GM12878 (cell line): ENCODE data around the gene REXO1. TPM values are rescaled to one million over a fixed set of nuclear protein-coding genes. Genes with fewer than 3 reads are reported as not detected.

Experiments used
- ATAC-seq: fragments of 200-7000 bp; cut with Tn5 transposase; 3 replicates; pipeline ENCODE4 v1.9.1; 2020; ENCODE audit warnings: mild to moderate bottlenecking, moderate library complexity
- BruUV-seq: library from RNA; stranded (reverse); fragments of 400-500 nt; replicated peaks from 2 replicates; lab custom pipeline; 2021; lab: Mats Ljungman, UMichigan
- CTCF ChIA-PET: fragments of 300-600 bp; sonication (Branson Sonifier 250); formaldehyde crosslinking; extraction: SDS; loops from one replicate; lab custom pipeline; 2021; ENCODE audit warnings: inconsistent platforms; lab: Yijun Ruan, JAX
- POLR2A ChIA-PET: fragments of 350-600 bp; formaldehyde crosslinking; extraction: SDS; loops from one replicate; lab custom pipeline; 2021; ENCODE audit warnings: inconsistent platforms; lab: Charles Lee
- RAD21 ChIA-PET: fragments of 300-600 bp; sonication (Branson Sonifier 250); formaldehyde crosslinking; loops from one replicate; lab custom pipeline; 2023; ENCODE audit warnings: antibody characterized with exemption; ENCODE audit not compliant: unreplicated experiment; lab: Charles Lee
- SMC1A ChIA-PET: fragments of 300-600 bp; sonication (Branson Sonifier 250); formaldehyde crosslinking; loops from one replicate; lab custom pipeline; 2023; ENCODE audit not compliant: unreplicated experiment, uncharacterized antibody; lab: Charles Lee
- DNase-seq: peaks from one replicate; pipeline ENCODE4 v3.0.0-alpha.2; 2011; ENCODE audit warnings: low read depth, low spot score
- FAIRE-seq: peaks from 3 replicates; lab custom pipeline; 2011; peaks lifted over from hg19 to GRCh38; lab: Jason Lieb, UNC
- H2AFZ ChIP-seq: 2 replicates; pipeline ENCODE4 v1.6.0; 2011; ENCODE audit warnings: low read depth, low read length, control low read depth; ENCODE audit not compliant: control insufficient read depth
- H3K27ac ChIP-seq: 2 replicates; pipeline ENCODE4 v1.5.1; 2011; ENCODE audit warnings: control low read depth; ENCODE audit not compliant: control insufficient read depth, insufficient read depth
- H3K27me3 ChIP-seq, 2 experiments: replicated peaks in 1 of 2; 2 replicates each; pipeline versions ENCODE4 v1.6.0 to v1.6.1; 2011; ENCODE audit warnings: low read length in 1 of 2; ENCODE audit not compliant: control insufficient read depth in 2 of 2, insufficient read depth in 2 of 2
- H3K36me3 ChIP-seq, 2 experiments: 2 replicates each; pipeline ENCODE4 v1.5.1; 2011; ENCODE audit warnings: low read length in 1 of 2; ENCODE audit not compliant: control insufficient read depth in 2 of 2, insufficient read depth in 2 of 2
- H3K4me1 ChIP-seq: 2 replicates; pipeline ENCODE4 v1.6.1; 2011; ENCODE audit warnings: mild to moderate bottlenecking, low read length, moderate library complexity, mixed read lengths; ENCODE audit not compliant: control insufficient read depth, insufficient read depth
- H3K4me2 ChIP-seq: 2 replicates; pipeline ENCODE4 v1.6.0; 2011; ENCODE audit warnings: control low read depth; ENCODE audit not compliant: control insufficient read depth, insufficient read depth
- H3K4me3 ChIP-seq: fragments of 200-600 bp; sonication (generic); 2 replicates; pipeline ENCODE4 v1.5.1; 2016
- H3K79me2 ChIP-seq: 2 replicates; pipeline ENCODE4 v1.6.0; 2011; ENCODE audit warnings: low read length; ENCODE audit not compliant: control insufficient read depth, insufficient read depth
- H3K9ac ChIP-seq: 2 replicates; pipeline ENCODE4 v1.8.0; 2011; ENCODE audit warnings: low read length, control low read depth, mixed read lengths; ENCODE audit not compliant: control insufficient read depth, insufficient read depth
- H3K9me3 ChIP-seq: replicated peaks from 3 replicates; pipeline ENCODE4 v1.5.1; 2011; ENCODE audit warnings: mild to moderate bottlenecking, low read length; ENCODE audit not compliant: control insufficient read depth, insufficient read depth
- H4K20me1 ChIP-seq: 2 replicates; pipeline ENCODE4 v1.6.0; 2011; ENCODE audit not compliant: control insufficient read depth, insufficient read depth
- NFIC ChIP-seq: IDR thresholded peaks from 2 replicates; pipeline ENCODE4 v1.6.1; 2012; ENCODE audit warnings: low read depth, mild to moderate bottlenecking, inconsistent platforms, low read length, moderate library complexity
- PKNOX1 ChIP-seq: fragments of 450-650 bp; IDR thresholded peaks from 2 replicates; pipeline ENCODE4 v1.6.1; 2016; ENCODE audit warnings: mild to moderate bottlenecking
- ZNF687 ChIP-seq: fragments of 450-650 bp; IDR thresholded peaks from 2 replicates; pipeline ENCODE4 v1.6.1; 2017; ENCODE audit warnings: mild to moderate bottlenecking, moderate library complexity
- WGBS: methylation state at CpG from one replicate; pipeline ENCODE4 v1.1.6; 2016; ENCODE audit warnings: low lambda C conversion rate; ENCODE audit not compliant: insufficient replicate concordance, insufficient coverage; ENCODE audit errors: missing lambda C conversion rate; 5-methylcytosine and 5-hydroxymethylcytosine counted together
- in situ Hi-C: fragments of 300-500 bp; cut with MboI; formaldehyde crosslinking; loops from 9 replicates; pipeline ENCODE4 v1.14.3; 2018; ENCODE audit warnings: mixed read lengths
- intact Hi-C: fragments of 100-400 bp; cut with micrococcal nuclease; formaldehyde crosslinking; loops from one replicate; pipeline ENCODE4 v1.14.2; 2022; ENCODE audit not compliant: unreplicated experiment
- polyA plus RNA-seq, 11 experiments: library from polyadenylated mRNA; depleted of rRNA in 4 of 11; unstranded in 6 of 11; stranded (reverse) in 5 of 11; fragments of >200 nt; fragmentation: Nextera tagmentation in 4 of 11; fragmentation: Illumina TruSeq in 1 of 11; extraction: Ambion mirVana in 4 of 11; extraction: Trizol in 1 of 11; gene quantifications; 1 replicate in 1 of 11; 2 replicates in 10 of 11; pipeline versions ENCODE4 v1.2.1 to v1.2.3, GENCODE V29; 2011 to 2016; ENCODE audit warnings: inconsistent platforms in 2 of 11, missing spikeins in 2 of 11, low read depth in 1 of 11
- total RNA-seq, 4 experiments: library from RNA; depleted of rRNA in 3 of 4; stranded (reverse); fragments of >200 nt in 3 of 4; fragmentation: Illumina TruSeq in 1 of 4; extraction: Trizol in 1 of 4; gene quantifications; 2 replicates each; pipeline versions ENCODE4 v1.2.1 to v1.2.3, GENCODE V29; 2013 to 2021
- TF ChIP-seq, protein P1 (sequence below): IDR thresholded peaks from 2 replicates; pipeline ENCODE4 v1.6.1; 2011; ENCODE audit warnings: mild to moderate bottlenecking, low read depth, low read length, moderate library complexity; ENCODE audit not compliant: insufficient replicate concordance
- TF ChIP-seq, protein P2 (sequence below): fragments of 450-650 bp; IDR thresholded peaks from 2 replicates; pipeline ENCODE4 v1.6.1; 2017; ENCODE audit warnings: antibody characterized with exemption, mild to moderate bottlenecking, moderate library complexity
- TF ChIP-seq, protein P3 (sequence below): IDR thresholded peaks from 2 replicates; pipeline ENCODE4 v1.6.1; 2012; ENCODE audit warnings: improper control_type of control experiment, low read depth, low read length; ENCODE audit not compliant: insufficient replicate concordance

The REXO1 gene
- total and polyA plus RNA-seq, 10 of the 15 experiments (the other 5 are each of a cell fraction or from before 2014, with no cell fraction given), result 0.03 to 45.2 (median 8.4) TPM

- ATAC-seq (no peak), FAIRE-seq (no peak), DNase-seq (no peak)
- RAD21 ChIA-PET, result interaction anchor here (0.6 kb wide), 1 partner anchor 14 kb away, joined by 3 read pairs; no protein-coding TSS in a partner anchor
- Histone ChIP-seq H3K79me2 (peaks cover 58% of the 10 kb centered on the region), H3K4me3 (no peak overlapping the region), H3K4me1 (peaks cover 7% of the 10 kb centered on the region), H3K27me3 (no peaks in the 10 kb centered on the region), H3K36me3 (peaks cover 0 to 5% of the 10 kb centered on the region in 2 experiments; a peak in 3 of 4 replicates), H3K9ac (no peak overlapping the region), H3K4me2 (no peak overlapping the region), H4K20me1 (peaks cover 8% of the 10 kb centered on the region), H2AFZ (no peak overlapping the region), H3K9me3 (no peaks in the 10 kb centered on the region), H3K27ac (no peak overlapping the region)
- in situ Hi-C loops, result no loop called here
- SMC1A ChIA-PET, result no interaction called here
- POLR2A ChIA-PET, result no interaction called here
- no TSS peak for BruUV-seq
- CTCF ChIA-PET, result interaction anchor here (0.7 to 1.2 kb wide), 2 partner anchors 15 to 295 kb away, joined by 3 to 4 read pairs; no protein-coding TSS in a partner anchor
- WGBS, result 95% methylated on average over 33 of the region's 35 CpGs
- intact Hi-C loops, result no loop called here
- TF ChIP-seq NFIC (no peak), ZNF687 (no peak), PKNOX1 (no peak)
- TF ChIP-seq, protein P1, sequence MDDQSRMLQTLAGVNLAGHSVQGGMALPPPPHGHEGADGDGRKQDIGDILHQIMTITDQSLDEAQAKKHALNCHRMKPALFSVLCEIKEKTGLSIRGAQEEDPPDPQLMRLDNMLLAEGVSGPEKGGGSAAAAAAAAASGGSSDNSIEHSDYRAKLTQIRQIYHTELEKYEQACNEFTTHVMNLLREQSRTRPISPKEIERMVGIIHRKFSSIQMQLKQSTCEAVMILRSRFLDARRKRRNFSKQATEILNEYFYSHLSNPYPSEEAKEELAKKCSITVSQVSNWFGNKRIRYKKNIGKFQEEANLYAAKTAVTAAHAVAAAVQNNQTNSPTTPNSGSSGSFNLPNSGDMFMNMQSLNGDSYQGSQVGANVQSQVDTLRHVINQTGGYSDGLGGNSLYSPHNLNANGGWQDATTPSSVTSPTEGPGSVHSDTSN, result no peak
- TF ChIP-seq, protein P2, sequence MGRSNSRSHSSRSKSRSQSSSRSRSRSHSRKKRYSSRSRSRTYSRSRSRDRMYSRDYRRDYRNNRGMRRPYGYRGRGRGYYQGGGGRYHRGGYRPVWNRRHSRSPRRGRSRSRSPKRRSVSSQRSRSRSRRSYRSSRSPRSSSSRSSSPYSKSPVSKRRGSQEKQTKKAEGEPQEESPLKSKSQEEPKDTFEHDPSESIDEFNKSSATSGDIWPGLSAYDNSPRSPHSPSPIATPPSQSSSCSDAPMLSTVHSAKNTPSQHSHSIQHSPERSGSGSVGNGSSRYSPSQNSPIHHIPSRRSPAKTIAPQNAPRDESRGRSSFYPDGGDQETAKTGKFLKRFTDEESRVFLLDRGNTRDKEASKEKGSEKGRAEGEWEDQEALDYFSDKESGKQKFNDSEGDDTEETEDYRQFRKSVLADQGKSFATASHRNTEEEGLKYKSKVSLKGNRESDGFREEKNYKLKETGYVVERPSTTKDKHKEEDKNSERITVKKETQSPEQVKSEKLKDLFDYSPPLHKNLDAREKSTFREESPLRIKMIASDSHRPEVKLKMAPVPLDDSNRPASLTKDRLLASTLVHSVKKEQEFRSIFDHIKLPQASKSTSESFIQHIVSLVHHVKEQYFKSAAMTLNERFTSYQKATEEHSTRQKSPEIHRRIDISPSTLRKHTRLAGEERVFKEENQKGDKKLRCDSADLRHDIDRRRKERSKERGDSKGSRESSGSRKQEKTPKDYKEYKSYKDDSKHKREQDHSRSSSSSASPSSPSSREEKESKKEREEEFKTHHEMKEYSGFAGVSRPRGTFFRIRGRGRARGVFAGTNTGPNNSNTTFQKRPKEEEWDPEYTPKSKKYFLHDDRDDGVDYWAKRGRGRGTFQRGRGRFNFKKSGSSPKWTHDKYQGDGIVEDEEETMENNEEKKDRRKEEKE, result no peak
- TF ChIP-seq, protein P3, sequence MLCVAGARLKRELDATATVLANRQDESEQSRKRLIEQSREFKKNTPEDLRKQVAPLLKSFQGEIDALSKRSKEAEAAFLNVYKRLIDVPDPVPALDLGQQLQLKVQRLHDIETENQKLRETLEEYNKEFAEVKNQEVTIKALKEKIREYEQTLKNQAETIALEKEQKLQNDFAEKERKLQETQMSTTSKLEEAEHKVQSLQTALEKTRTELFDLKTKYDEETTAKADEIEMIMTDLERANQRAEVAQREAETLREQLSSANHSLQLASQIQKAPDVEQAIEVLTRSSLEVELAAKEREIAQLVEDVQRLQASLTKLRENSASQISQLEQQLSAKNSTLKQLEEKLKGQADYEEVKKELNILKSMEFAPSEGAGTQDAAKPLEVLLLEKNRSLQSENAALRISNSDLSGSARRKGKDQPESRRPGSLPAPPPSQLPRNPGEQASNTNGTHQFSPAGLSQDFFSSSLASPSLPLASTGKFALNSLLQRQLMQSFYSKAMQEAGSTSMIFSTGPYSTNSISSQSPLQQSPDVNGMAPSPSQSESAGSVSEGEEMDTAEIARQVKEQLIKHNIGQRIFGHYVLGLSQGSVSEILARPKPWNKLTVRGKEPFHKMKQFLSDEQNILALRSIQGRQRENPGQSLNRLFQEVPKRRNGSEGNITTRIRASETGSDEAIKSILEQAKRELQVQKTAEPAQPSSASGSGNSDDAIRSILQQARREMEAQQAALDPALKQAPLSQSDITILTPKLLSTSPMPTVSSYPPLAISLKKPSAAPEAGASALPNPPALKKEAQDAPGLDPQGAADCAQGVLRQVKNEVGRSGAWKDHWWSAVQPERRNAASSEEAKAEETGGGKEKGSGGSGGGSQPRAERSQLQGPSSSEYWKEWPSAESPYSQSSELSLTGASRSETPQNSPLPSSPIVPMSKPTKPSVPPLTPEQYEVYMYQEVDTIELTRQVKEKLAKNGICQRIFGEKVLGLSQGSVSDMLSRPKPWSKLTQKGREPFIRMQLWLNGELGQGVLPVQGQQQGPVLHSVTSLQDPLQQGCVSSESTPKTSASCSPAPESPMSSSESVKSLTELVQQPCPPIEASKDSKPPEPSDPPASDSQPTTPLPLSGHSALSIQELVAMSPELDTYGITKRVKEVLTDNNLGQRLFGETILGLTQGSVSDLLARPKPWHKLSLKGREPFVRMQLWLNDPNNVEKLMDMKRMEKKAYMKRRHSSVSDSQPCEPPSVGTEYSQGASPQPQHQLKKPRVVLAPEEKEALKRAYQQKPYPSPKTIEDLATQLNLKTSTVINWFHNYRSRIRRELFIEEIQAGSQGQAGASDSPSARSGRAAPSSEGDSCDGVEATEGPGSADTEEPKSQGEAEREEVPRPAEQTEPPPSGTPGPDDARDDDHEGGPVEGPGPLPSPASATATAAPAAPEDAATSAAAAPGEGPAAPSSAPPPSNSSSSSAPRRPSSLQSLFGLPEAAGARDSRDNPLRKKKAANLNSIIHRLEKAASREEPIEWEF, result no peak
Observed at GRCh38 chr19:1841209-1841924, 6.9 kb downstream of the REXO1 start.
